Breast epithelium (tissue), 4 donors: ENCODE data around the gene PDIA6. TPM values are rescaled to one million over a fixed set of nuclear protein-coding genes. Genes with fewer than 3 reads are reported as not detected.

Source experiments
- DNase-seq, 2 donors: peaks; one replicate each; pipeline ENCODE4 v3.0.0-alpha.2; 2019; ENCODE audit warnings: low spot score in 2 of 2
- H3K27ac ChIP-seq, 2 donors: fragments of 200-600 bp; sonication (generic) in 1 of 2; one replicate each; pipeline ENCODE4 v1.5.1; 2016 to 2019; ENCODE audit warnings: mild to moderate bottlenecking in 1 of 2
- H3K27me3 ChIP-seq, 2 donors: fragments of 200-600 bp; sonication (generic) in 1 of 2; one replicate each; pipeline versions ENCODE4 v1.5.1 to v1.6.0; 2017 to 2019; ENCODE audit warnings: control low read depth in 1 of 2, mild to moderate bottlenecking in 1 of 2
- H3K36me3 ChIP-seq: fragments of 200-600 bp; one replicate; pipeline ENCODE4 v1.5.1; 2019
- H3K4me1 ChIP-seq, 2 donors: fragments of 200-600 bp; sonication (generic); one replicate each; pipeline ENCODE4 v1.5.1; 2016 to 2019; ENCODE audit warnings: control low read depth in 1 of 2
- H3K4me3 ChIP-seq, 3 donors: fragments of 200-600 bp; sonication (generic); 1 replicate in 2 of 3; 2 replicates in 1 of 3; pipeline ENCODE4 v1.5.1; 2016 to 2019; ENCODE audit warnings: mild to moderate bottlenecking in 3 of 3, moderate library complexity in 2 of 3
- H3K9me3 ChIP-seq, 2 donors: fragments of 200-600 bp; sonication (generic) in 1 of 2; one replicate each; pipeline ENCODE4 v1.5.1; 2016 to 2019; ENCODE audit warnings: control low read depth in 1 of 2
- POLR2A ChIP-seq: fragments of 450-650 bp; IDR thresholded peaks from one replicate; pipeline ENCODE4 v1.6.1; 2016; ENCODE audit warnings: antibody characterized with exemption, mild to moderate bottlenecking, moderate library complexity
- POLR2AphosphoS5 ChIP-seq, 3 donors: sonication (generic); formaldehyde crosslinking; IDR thresholded peaks; one replicate each; pipeline ENCODE4 v1.6.1; 2017; ENCODE audit warnings: antibody characterized with exemption in 3 of 3
- intact Hi-C: fragments of 100-400 bp; cut with DNase I; formaldehyde crosslinking; loops from one replicate; pipeline ENCODE4 v1.15.1; 2023; ENCODE audit warnings: low total_unique reads
- total RNA-seq, 3 donors: library from RNA; depleted of rRNA; stranded (reverse); fragments of >200 nt; gene quantifications; one replicate each; pipeline ENCODE4 v1.1.0, GENCODE V29; 2016
- TF ChIP-seq, protein P1 (sequence below), 3 donors: fragments of 450-650 bp; IDR thresholded peaks; one replicate each; pipeline ENCODE4 v1.5.1; 2016 to 2017; ENCODE audit warnings: antibody characterized with exemption in 3 of 3, mild to moderate bottlenecking in 3 of 3, moderate library complexity in 3 of 3

PDIA6 gene
- total RNA-seq, 3 donors from 2014 or later: 84.7 to 118 (median 108) TPM

DNA sequence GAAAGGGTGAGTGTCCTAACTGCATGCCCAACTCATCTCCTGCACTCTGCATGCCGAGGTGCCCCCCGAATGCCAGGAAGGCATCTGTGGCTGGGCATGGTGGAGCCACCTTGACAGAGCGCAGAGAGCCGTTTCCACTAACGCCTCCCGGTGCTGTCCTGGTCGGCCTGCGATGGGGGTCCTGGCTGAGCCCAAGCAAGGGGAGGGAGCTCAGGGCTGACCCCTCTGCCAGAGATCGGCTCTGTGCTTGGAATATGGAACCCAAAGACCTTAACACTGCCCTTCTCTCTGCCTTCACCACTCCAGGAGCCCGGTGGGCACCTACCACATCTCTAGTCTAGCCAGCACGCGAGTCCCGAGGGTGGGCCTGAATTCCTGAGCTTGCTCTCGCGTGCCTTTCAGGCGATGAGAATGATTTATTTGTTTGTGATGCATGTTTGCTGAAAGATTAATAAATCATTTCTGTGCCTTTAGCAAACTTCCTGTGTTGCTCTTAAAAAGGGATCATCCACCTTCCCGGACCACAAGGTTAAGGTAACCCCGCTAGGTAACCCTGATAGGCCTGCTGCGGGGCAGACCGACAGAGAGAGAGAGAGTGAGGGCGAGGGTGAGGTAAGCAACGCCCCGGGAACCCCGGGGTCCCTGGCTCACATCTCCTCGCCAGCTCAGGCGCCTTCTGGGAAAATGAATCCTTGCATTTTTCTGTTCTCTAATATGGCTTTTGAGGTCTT, 35.3 kb downstream of the PDIA6 start:
- TF ChIP-seq POLR2AphosphoS5 (IDR thresholded peaks at IDR 0.05) (no peak), POLR2A (no peak)
- TF ChIP-seq, protein P1, sequence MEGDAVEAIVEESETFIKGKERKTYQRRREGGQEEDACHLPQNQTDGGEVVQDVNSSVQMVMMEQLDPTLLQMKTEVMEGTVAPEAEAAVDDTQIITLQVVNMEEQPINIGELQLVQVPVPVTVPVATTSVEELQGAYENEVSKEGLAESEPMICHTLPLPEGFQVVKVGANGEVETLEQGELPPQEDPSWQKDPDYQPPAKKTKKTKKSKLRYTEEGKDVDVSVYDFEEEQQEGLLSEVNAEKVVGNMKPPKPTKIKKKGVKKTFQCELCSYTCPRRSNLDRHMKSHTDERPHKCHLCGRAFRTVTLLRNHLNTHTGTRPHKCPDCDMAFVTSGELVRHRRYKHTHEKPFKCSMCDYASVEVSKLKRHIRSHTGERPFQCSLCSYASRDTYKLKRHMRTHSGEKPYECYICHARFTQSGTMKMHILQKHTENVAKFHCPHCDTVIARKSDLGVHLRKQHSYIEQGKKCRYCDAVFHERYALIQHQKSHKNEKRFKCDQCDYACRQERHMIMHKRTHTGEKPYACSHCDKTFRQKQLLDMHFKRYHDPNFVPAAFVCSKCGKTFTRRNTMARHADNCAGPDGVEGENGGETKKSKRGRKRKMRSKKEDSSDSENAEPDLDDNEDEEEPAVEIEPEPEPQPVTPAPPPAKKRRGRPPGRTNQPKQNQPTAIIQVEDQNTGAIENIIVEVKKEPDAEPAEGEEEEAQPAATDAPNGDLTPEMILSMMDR (IDR thresholded peaks at IDR 0.05): no peak
- no peaks in the 10 kb centered on the region for H3K9me3 ChIP-seq
- no peak overlapping the region for H3K4me3 ChIP-seq
- no peak overlapping the region for H3K27ac ChIP-seq
- intact Hi-C loops: no loop called here
- H3K36me3 ChIP-seq: no peaks in the 10 kb centered on the region
- no peaks in the 10 kb centered on the region for H3K27me3 ChIP-seq
- no peaks in the 10 kb centered on the region for H3K4me1 ChIP-seq
- no peak for DNase-seq

DNA sequence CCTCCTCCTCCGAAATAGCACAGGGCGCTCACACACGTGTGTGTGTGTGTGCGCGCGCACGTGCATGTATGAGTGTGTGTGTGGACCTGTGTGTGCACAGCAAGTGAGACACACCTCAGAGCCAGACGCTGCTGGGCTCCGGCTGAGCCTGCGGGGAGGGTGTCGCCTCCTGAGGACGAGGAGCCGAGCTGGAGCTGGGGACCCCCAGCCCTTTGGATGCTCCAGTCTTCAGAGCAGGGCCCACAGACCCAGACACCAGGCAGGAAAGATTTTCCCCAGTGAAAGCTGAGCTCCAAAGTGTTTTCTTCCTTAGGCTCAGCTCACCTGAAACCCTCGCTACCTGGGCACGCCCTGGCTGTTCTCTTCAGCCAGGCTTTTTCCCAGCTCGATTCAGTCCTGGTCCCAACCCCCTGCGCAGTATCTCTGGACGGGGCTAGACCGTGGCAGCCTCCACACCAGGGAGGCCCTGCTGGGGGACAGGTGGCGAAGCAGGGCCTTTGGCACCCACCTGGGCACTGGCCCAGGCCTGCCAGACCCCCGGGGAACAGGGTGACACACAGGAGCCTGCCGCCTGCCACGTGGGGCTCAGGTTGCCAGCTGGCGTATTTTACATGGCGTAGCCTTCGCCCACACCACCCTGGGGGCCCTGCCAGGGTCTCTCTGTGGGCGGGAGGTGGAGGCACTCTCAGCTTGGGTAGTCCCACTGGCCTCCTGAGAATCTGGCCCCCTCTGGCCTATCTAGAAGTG, 36.2 kb downstream of the PDIA6 start:
- H3K36me3 ChIP-seq: no peaks in the 10 kb centered on the region
- H3K4me3 ChIP-seq: no peak overlapping the region
- H3K4me1 ChIP-seq: no peaks in the 10 kb centered on the region
- H3K27me3 ChIP-seq: no peaks in the 10 kb centered on the region
- no peaks in the 10 kb centered on the region for H3K9me3 ChIP-seq
- TF ChIP-seq POLR2A (no peak), POLR2AphosphoS5 (IDR thresholded peaks at IDR 0.05) (no peak)
- TF ChIP-seq, protein P1 (IDR thresholded peaks at IDR 0.05): no peak
- DNase-seq: no peak
- no peak overlapping the region for H3K27ac ChIP-seq
- intact Hi-C loops: no loop called here

DNA sequence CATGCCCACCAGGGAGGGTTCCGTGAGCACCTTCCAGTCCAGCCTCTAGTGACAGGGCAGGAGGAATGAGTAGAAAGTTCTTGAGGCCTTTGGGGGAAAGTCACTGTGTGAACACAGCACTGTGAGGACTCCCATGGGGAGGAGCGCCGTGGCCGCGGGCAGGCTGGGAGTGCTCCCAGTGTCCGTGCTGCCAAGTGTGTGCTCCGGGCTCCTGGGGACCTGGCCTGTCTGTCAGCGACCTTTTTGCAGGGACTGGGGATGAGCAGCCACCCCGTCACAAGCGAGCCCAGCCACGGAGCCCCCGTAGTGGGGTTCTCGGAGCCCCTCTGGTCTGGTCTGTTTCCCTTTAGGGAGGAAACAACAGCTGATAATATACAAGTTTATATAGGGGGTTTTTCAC, 36.8 kb downstream of the PDIA6 start:
- intact Hi-C loops: no loop called here
- no peak overlapping the region for H3K27ac ChIP-seq
- DNase-seq: no peak
- no peaks in the 10 kb centered on the region for H3K27me3 ChIP-seq
- no peaks in the 10 kb centered on the region for H3K9me3 ChIP-seq
- no peaks in the 10 kb centered on the region for H3K36me3 ChIP-seq
- H3K4me1 ChIP-seq: no peaks in the 10 kb centered on the region
- TF ChIP-seq POLR2AphosphoS5 (IDR thresholded peaks at IDR 0.05) (no peak), POLR2A (no peak)
- TF ChIP-seq, protein P1 (IDR thresholded peaks at IDR 0.05): no peak
- H3K4me3 ChIP-seq: no peak overlapping the region

DNA sequence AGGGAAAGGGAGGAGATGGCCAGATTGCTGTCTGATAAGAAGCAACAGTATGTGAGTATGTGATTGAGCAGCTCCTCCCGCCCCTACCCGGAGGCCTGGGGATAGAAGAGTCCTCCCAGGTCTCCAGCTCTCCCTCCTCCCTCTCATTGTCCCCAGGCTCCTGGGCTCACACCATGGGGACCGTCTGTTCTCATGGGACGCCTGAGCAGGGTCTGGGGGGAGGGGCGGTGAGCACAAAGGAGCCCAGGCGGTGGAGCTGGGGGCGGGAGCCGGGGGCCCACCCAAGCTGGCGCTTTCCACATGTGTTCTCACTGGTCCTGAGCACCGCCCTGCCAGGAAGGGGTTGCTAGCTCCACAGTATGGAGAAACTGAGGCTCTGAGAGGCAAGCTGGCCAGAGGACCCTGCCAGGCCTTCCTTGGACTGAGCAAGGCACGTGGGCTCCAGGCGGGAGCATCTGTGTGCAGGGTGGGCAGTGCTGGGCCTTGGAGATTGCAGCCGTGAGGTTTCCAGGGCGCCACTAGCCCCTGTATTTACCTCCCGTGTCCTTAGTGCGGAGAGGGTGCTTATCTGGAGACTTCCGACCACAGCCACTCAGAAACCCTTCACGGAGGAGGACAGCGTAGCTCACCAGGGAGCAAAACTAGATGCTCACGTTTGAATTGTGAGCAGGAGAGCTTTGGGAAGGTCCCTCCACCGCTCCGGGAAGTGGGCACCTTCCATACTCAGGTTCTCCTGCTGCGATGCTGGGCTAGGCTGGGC, 37.4 kb downstream of the PDIA6 start:
- no peak overlapping the region for H3K4me3 ChIP-seq
- TF ChIP-seq, protein P1 (IDR thresholded peaks at IDR 0.05): no peak
- TF ChIP-seq POLR2AphosphoS5 (IDR thresholded peaks at IDR 0.05) (no peak), POLR2A (no peak)
- no peak for DNase-seq
- H3K4me1 ChIP-seq: no peaks in the 10 kb centered on the region
- intact Hi-C loops: no loop called here
- peak overlapping the region in 1 of 2 donors; percentile 52 for H3K27ac ChIP-seq
- no peaks in the 10 kb centered on the region for H3K9me3 ChIP-seq
- no peaks in the 10 kb centered on the region for H3K36me3 ChIP-seq
- no peaks in the 10 kb centered on the region for H3K27me3 ChIP-seq
